Stimulated activated naive B cell treated with anti-CD40 and anti-IgM and Interleukin-4, amounts not matched to agents 10 μg/mL and 1 μg/mL and 100 μg/mL, for 72 hours (primary cell): ENCODE measurements around the gene PCED1B.
A peak's percentile ranks its signal among the peaks of the same experiment; 100 is the strongest.

Source experiments
- ATAC-seq, 2 donors: fragments of 150-1000 bp; cut with Tn5 transposase; replicated peaks; 2 replicates each; pipeline ENCODE4 v1.10.0; 2021; ENCODE audit warnings: moderate library complexity in 1 of 2
- DNase-seq: peaks from one replicate; pipeline ENCODE4 v3.0.0; 2021
- H3K27ac Mint-ChIP-seq: one replicate; pipeline ENCODE4 v1.8.0; 2022; ENCODE audit warnings: mild to moderate bottlenecking, mixed read lengths
- H3K27me3 Mint-ChIP-seq, 2 donors: one replicate each; pipeline ENCODE4 v1.8.0; 2022; ENCODE audit warnings: mixed read lengths in 2 of 2
- H3K36me3 Mint-ChIP-seq, 2 donors: one replicate each; pipeline ENCODE4 v1.8.0; 2022; ENCODE audit warnings: mixed read lengths in 2 of 2, mild to moderate bottlenecking in 1 of 2
- H3K4me1 Mint-ChIP-seq, 2 donors: one replicate each; pipeline ENCODE4 v1.8.0; 2022; ENCODE audit warnings: mixed read lengths in 2 of 2, mild to moderate bottlenecking in 1 of 2
- H3K4me3 Mint-ChIP-seq, 2 donors: one replicate each; pipeline ENCODE4 v1.8.0; 2022; ENCODE audit warnings: mild to moderate bottlenecking in 2 of 2, mixed read lengths in 2 of 2, moderate library complexity in 1 of 2
- H3K9me3 Mint-ChIP-seq, 2 donors: one replicate each; pipeline ENCODE4 v1.8.0; 2022; ENCODE audit warnings: mixed read lengths in 2 of 2, mild to moderate bottlenecking in 1 of 2

PCED1B gene

DNA sequence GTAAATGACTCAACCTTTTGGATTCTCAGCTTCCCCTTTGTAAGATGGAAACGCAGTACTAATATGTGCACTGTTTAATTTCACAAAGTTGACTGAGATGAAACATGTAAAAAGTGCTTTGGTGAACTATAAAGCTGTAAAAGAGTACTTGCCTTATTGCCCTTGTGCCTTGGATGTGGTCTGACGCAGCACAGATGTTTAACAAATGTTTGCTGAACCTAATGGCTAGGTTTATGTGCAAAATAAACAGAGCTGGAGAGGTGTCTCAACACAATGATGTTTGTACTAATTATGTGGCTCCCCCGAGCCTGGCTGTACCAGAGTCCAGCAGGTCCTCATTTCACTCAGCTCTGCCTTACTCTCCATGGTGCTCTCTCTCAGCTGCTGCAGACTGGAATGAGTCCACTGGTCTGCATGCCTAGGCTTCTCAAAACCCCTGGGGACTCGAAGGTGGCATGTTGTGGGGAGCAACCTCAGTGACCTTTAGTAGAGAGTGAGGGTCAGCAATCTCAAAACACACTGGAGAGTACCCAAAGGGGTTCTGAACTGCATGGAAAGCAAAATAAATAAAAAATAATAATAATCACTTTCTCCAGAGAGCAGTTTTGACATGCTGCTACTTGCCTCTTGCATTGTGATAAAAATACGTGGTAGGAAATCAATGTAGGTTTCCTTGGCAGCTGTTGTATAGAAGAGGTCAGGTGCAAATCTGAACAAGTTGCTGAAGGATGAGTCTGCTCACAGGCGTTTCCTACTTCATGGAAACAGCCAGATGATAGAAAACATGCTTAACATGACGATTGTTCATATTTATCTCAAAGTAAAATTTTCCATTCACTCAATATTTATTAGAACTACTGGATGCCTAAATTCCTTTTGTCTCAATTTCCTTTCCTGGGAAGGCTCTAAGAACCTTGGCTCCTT, 8.9 kb downstream of the PCED1B start:
- no peak for DNase-seq
- H3K27me3 Mint-ChIP-seq, result no peaks in the 10 kb centered on the region
- H3K4me1 Mint-ChIP-seq, result peaks cover 20 to 28% of the 10 kb centered on the region in 2 donors
- ATAC-seq, result no peak
- no peak overlapping the region for H3K27ac Mint-ChIP-seq
- peaks cover 5 to 16% of the 10 kb centered on the region in 2 donors for H3K36me3 Mint-ChIP-seq
- H3K4me3 Mint-ChIP-seq, result no peak overlapping the region
- peaks cover 4% of the 10 kb centered on the region in 2 donors for H3K9me3 Mint-ChIP-seq

DNA sequence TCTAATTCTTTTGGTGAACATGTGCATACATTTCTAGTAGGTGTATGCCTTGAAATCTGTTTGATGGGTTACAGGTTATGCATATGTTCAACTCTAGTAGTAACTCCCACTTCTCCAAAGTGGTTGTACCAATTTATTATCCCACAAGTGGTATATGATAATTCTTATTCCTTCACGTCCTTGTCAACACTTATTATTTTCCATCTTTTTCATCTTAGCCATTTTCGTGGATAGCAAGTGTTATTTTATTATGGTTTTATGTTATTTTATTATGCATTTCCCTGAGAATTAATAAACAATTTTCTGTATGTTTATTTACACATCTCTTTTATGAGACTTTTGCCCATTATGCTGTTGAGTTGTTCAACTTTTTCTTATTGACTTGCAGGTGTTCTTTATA, 11.6 kb downstream of the PCED1B start:
- Mint-ChIP-seq H3K36me3 (peaks cover 10 to 17% of the 10 kb centered on the region in 2 donors), H3K27ac (no peak overlapping the region), H3K4me1 (peaks cover 0 to 7% of the 10 kb centered on the region in 2 donors), H3K27me3 (no peaks in the 10 kb centered on the region), H3K9me3 (peaks cover 4% of the 10 kb centered on the region in 2 donors), H3K4me3 (no peak overlapping the region)
- no peak for ATAC-seq
- no peak for DNase-seq

DNA sequence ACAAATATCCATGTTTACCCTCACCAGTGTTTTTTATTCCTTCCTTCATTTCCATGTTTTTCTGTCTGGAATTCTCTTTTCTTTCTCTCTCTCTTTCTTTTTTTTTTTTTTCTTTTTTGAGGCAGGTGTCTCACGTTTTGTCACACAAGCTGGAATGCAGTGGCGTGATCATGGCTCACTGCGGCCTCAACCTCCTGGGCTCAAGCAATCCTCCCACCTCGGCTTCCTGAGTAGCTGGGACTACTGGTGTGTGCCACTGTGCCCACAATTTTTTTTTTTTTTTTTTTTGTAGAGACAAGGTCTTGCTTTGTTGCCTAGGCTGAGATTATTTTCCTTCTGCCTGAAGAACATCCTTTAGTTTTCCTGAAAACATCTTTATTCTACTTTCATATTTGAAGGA, 15.4 kb downstream of the PCED1B start:
- H3K9me3 Mint-ChIP-seq, result peaks cover 4% of the 10 kb centered on the region in 2 donors
- no peak overlapping the region for H3K27ac Mint-ChIP-seq
- peaks cover 11 to 27% of the 10 kb centered on the region in 2 donors for H3K36me3 Mint-ChIP-seq
- no peak overlapping the region for H3K4me3 Mint-ChIP-seq
- H3K4me1 Mint-ChIP-seq, result peaks cover 0 to 6% of the 10 kb centered on the region in 2 donors
- no peak for ATAC-seq
- H3K27me3 Mint-ChIP-seq, result no peaks in the 10 kb centered on the region
- no peak for DNase-seq

DNA sequence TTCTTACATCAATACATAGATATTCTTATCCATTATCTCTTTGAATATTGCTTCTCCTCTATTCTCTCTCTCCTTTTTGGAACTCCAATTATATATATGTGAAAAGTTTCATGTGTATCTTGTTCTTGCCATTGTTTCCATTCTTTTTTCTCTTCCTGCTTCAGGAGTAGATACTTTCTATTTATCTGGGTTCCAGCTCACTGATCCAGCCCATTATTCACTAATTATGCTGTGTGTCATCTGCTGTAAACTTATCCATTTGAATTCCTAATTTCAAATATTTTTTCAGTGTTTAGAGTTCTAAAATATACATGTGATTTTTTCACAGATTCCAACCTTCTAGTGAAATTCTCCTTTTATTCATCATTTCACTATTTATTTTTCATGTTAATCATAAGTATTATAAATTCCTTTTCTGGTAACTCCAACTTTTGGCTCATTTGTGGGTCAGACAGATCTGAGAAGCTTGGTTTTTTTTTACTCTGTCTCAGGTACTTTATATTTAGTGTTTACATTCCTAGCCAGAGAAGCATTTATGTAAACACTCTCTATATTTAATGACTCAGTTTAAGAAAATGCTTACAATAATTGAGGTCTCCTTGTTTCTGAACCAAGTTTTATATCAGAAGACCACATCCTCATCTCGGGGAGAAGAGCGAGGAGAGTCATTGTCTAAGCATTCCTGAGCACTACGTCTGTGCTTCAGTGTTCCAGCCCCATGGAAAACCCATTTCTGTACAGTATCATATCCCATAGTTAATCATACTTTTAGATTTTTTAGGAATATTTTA, 16.2 kb downstream of the PCED1B start:
- Mint-ChIP-seq H3K4me3 (no peak overlapping the region), H3K4me1 (peaks cover 0 to 6% of the 10 kb centered on the region in 2 donors), H3K36me3 (peaks cover 6 to 19% of the 10 kb centered on the region in 2 donors)

DNA sequence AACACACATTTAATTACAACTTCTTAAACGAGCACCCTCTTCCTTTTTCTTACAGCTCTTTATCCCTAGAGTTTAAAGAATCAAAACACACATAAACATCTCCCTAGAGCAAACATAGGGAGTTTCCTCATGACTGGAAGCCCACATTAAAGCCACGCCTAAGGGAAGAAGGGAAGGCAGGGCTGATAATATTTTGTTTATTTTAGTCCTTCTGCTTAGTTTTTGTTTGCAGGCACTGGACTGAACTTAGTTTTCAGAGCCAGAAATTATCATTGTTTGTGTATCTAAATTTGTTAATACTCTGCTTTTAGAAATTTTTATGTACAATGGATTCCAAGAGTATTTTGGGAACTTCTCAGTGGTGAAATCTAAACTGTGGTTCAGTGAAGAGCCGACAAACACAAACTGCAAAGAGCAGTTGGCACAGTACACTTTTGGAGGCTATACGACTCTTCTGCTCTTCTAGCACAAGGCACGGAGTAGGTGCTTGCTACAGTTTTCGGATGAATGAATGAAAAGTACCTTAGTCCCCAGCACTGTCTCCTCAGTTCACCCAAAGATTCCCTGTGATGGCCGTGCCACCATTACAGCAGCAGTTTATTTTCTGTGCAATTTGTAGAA, 18.0 kb downstream of the PCED1B start:
- DNase-seq, result no peak
- no peak overlapping the region for H3K4me3 Mint-ChIP-seq
- H3K4me1 Mint-ChIP-seq, result peaks cover 0 to 6% of the 10 kb centered on the region in 2 donors
- no peaks in the 10 kb centered on the region for H3K9me3 Mint-ChIP-seq
- H3K27me3 Mint-ChIP-seq, result no peaks in the 10 kb centered on the region
- no peak for ATAC-seq
- H3K27ac Mint-ChIP-seq, result no peak overlapping the region
- peaks cover 6 to 14% of the 10 kb centered on the region in 2 donors for H3K36me3 Mint-ChIP-seq

More for the DNA sequence above, 16.2 kb downstream of the PCED1B start:
- ATAC-seq (no peak), DNase-seq (no peak)
- H3K27me3 Mint-ChIP-seq, result no peaks in the 10 kb centered on the region
- H3K9me3 Mint-ChIP-seq, result peaks cover 0 to 2% of the 10 kb centered on the region in 2 donors
- no peak overlapping the region for H3K27ac Mint-ChIP-seq

DNA sequence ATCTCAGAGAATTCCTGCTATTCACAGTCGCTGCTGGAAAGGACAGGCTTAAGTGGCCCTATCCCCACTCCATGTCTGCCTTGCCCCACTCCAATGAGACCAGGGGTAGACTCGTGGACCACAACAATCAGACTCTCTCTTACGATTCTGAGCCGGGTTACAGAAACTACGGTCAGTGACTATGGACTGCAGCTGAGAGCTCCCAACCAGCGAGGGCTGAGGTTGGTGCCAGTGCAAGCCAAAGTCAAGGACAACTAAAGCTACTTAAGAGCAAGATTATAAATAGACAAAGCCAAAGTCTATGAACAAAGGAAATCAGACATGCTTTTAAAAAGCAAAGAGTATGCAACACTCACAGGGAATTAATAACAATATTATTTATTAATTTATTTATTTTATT, 18.7 kb downstream of the PCED1B start:
- no peak for ATAC-seq
- Mint-ChIP-seq H3K4me1 (peaks cover 0 to 6% of the 10 kb centered on the region in 2 donors), H3K9me3 (no peaks in the 10 kb centered on the region), H3K27me3 (no peaks in the 10 kb centered on the region), H3K27ac (no peak overlapping the region), H3K36me3 (peaks cover 6 to 14% of the 10 kb centered on the region in 2 donors), H3K4me3 (no peak overlapping the region)
- DNase-seq, result no peak

DNA sequence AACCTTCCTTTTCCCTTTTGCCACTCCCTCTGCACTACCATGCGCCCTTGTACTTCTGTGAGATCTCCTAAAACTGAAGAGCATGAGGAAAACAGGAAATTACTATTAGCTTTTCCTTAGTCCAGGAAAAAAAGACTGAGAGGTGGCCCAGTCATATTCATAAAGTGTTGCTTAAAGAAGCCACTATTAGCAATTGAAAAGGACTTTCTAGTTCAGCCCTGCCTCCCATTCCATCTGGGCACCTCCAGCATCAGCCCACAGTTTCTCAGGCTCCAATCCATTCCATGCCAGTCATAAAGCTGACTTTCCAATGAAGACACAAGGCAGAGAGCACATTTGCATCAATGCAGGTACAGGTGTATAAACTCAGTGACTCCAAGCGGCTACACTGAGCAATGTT, 20.2 kb downstream of the PCED1B start:
- H3K27ac Mint-ChIP-seq, result no peak overlapping the region
- H3K9me3 Mint-ChIP-seq, result no peaks in the 10 kb centered on the region
- H3K4me3 Mint-ChIP-seq, result no peak overlapping the region
- no peaks in the 10 kb centered on the region for H3K27me3 Mint-ChIP-seq
- H3K36me3 Mint-ChIP-seq, result peaks cover 9 to 19% of the 10 kb centered on the region in 2 donors
- ATAC-seq, result no peak
- DNase-seq, result no peak
- peaks cover 3 to 6% of the 10 kb centered on the region in 2 donors for H3K4me1 Mint-ChIP-seq

DNA sequence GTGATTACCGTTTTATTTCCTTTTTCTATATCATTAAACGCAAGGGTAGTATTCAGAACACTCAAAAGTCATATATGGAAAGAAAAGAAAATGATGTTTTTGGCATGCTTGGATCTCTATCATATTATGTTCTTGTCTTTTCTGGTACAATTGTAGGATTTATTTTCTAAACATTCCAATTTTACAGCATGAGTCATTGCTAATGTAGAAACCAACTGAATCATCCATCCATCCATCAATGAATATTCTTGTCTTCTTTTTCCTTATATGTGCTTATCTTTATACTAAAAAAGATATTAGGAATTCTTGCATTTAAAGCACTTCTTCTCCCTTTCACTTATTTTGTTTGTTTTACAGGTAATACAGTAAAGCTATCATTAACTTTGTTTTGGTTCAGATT, 20.7 kb downstream of the PCED1B start:
- Mint-ChIP-seq H3K36me3 (peaks cover 12 to 20% of the 10 kb centered on the region in 2 donors), H3K4me1 (peaks cover 3 to 6% of the 10 kb centered on the region in 2 donors), H3K27me3 (no peaks in the 10 kb centered on the region), H3K9me3 (no peaks in the 10 kb centered on the region), H3K27ac (no peak overlapping the region), H3K4me3 (no peak overlapping the region)
- DNase-seq (no peak), ATAC-seq (no peak)

DNA sequence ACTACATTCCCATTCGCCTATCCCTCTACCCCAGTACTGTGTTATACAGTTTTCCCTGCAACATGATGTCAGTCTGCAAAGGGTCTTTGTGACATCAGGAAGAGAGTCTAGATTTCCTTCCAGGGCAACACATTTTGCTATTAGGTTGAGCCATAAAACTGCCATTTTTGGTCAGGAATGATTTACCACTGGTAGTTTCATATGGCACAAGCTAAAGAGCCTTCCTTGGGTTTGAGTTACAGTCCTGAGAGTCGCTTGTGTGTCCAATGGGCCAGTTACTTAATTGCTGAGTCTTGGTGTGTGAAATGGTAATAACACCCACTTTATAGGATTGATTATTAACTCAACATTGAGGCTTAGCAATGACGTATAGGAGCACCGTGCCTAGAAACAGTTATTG, 23.0 kb downstream of the PCED1B start:
- H3K27me3 Mint-ChIP-seq, result no peaks in the 10 kb centered on the region
- DNase-seq (no peak), ATAC-seq (no peak)
- no peaks in the 10 kb centered on the region for H3K9me3 Mint-ChIP-seq
- H3K4me3 Mint-ChIP-seq, result no peak overlapping the region
- no peak overlapping the region for H3K27ac Mint-ChIP-seq
- peaks cover 19 to 33% of the 10 kb centered on the region in 2 donors for H3K36me3 Mint-ChIP-seq
- H3K4me1 Mint-ChIP-seq, result peaks cover 0 to 5% of the 10 kb centered on the region in 2 donors

DNA sequence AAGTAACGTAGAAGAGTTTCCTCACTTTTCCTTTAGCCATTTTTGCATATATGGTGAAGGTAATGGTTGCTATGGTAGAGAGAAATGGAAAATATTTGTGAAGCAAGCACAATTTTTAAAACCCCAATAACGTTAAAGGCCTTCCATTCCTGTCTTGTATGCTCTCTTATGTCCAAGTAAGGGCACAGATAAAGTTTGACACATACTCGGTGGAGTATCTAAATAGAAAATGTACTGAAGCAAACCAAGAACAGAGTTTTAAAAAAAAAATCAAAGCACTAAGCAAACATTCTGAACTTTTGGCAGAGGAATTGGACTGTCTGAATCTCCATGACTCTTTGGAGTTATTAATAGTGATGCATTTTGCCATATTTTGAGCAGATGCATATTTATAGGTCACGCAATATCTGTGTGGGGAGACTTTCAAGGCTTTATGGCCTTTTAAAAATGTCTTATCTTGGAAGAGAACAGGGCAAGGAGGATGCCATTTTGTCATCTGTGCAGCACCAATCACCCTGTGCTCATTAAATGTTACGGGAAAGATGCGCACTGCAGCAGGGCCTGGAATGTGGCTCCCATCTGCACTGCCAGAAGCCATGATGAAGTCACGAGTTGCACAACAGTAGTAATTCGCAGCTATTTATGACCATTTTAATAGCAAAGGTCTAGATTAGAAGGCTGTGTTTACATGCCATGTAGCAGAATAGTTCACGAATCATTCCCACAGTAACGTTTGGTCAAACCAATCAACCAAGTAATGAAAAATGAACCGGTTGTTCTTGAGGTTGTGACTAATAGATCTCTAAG, 23.6 kb downstream of the PCED1B start:
- Mint-ChIP-seq H3K4me3 (no peak overlapping the region), H3K36me3 (peaks cover 20 to 34% of the 10 kb centered on the region in 2 donors), H3K4me1 (peaks cover 0 to 5% of the 10 kb centered on the region in 2 donors), H3K9me3 (no peaks in the 10 kb centered on the region), H3K27me3 (no peaks in the 10 kb centered on the region), H3K27ac (peak overlapping the region; percentile 37)
- DNase-seq (no peak), ATAC-seq (no peak)

DNA sequence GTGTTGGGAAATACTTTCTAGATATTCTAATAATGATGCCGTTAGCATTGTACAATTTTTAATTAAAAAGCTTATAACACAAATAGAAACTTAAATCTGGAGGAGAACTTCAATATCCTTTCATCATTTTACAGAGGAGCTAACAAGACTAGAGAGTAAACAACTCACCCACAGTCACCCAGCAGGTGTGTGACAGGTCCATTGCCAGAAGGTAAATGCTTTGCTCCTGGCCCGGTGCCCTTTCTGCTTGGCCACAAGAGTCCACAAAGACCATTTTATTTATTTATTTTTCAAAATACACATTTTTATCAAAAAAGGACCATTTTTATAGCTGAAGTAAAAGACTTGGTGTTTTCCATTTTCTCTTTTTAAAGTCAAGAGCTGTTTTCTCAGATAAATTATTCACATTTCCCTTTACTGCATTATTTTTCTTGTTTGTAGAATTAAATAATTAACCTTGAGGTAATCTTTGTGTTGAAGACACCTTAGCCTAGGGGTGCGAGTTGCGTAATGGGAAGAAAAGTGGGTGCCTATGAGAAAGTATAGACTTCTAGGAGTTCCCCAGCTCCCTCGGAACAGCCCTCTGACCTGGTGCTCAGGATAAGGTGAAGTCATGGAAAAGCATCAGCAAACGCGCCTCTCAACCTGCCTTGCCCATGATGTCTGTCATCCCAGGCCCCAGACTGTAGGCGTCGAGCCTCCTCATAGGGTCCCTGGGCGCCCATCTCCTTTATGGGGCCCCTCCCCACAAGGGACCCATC, 26.7 kb downstream of the PCED1B start:
- Mint-ChIP-seq H3K9me3 (no peaks in the 10 kb centered on the region), H3K4me3 (no peak overlapping the region), H3K27ac (no peak overlapping the region)

DNA sequence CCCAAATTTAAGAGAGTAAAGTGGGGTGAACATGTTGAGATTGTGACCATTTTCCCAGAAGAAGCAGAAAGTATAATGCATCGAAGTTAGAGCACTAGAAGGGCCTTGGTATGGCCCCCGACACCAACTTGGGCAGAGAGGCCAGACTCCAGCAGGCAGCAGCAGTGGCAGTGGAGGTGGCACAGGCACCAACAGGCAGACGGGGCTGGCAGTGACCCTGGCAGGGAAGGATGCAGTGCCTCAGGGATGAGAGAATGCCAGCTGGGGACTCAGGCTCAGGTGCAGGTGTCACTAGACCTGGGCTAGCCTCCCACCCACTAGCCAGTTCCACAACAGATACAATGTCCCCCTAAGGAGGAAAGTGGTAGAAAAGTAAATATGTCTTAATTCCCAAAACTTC, 28.0 kb downstream of the PCED1B start:
- Mint-ChIP-seq H3K36me3 (peaks cover 30 to 47% of the 10 kb centered on the region in 2 donors), H3K4me3 (no peak overlapping the region), H3K9me3 (no peaks in the 10 kb centered on the region), H3K27me3 (no peaks in the 10 kb centered on the region), H3K4me1 (peaks cover 0 to 5% of the 10 kb centered on the region in 2 donors), H3K27ac (peak overlapping the region; percentile 14)
- ATAC-seq (no peak), DNase-seq (no peak)

More for the DNA sequence above, 26.7 kb downstream of the PCED1B start:
- Mint-ChIP-seq H3K4me1 (peaks cover 0 to 5% of the 10 kb centered on the region in 2 donors), H3K36me3 (peaks cover 24 to 37% of the 10 kb centered on the region in 2 donors), H3K27me3 (no peaks in the 10 kb centered on the region)
- ATAC-seq (no peak), DNase-seq (no peak)

DNA sequence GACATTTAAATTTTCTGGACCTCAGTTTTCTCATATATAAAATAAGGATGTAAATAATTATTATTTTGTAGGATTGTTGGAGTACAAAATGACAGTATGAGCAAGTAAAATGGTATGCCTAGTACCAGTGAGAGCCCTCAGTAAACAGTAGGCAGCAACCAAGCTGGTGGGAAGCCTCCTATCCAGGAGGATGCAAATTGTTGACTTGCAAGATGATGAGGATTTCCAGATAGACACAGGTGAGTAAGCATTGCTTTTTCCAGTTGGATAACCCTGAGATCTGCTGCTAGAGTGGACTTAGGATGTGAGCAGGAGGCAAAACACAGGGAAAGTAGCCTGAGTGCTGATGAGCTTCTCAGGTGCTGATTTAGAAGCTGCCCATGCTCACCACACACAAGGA, 28.5 kb downstream of the PCED1B start:
- no peak for DNase-seq
- Mint-ChIP-seq H3K36me3 (peaks cover 33 to 52% of the 10 kb centered on the region in 2 donors), H3K4me1 (peaks cover 0 to 5% of the 10 kb centered on the region in 2 donors), H3K9me3 (no peaks in the 10 kb centered on the region), H3K4me3 (no peak overlapping the region), H3K27ac (no peak overlapping the region), H3K27me3 (no peaks in the 10 kb centered on the region)
- ATAC-seq, result no peak
